Measurements from ENCODE around the gene CXCL10. TPM values are rescaled to one million over a fixed set of nuclear protein-coding genes. Genes with fewer than 3 reads are reported as not detected.
"Not testable (repeated sequence)": the region's sequence is repeated elsewhere in the genome, so short reads cannot be mapped to it uniquely, and the experiment has no call there.

The CXCL10 gene
- 0.15 TPM for total RNA-seq

GRCh38 chr4:76023389-76023788 lies at the start of gene CXCL10:
CXCL10 (minus strand) TSS chr4:76023497; CDS start chr4:76023431, 66 bp downstream.
- peak; percentile 19 for ATAC-seq
- no peak for DNase-seq (ENCODE audit: low spot score)

- DNase-seq (ENCODE audit: low spot score), result no peak
- no peak for ATAC-seq
Measured at GRCh38 chr4:76072760-76073159, 49.5 kb upstream of the CXCL10 start.

- peak; percentile 67 for DNase-seq (ENCODE audit: low spot score)
- peak; percentile 99 for ATAC-seq
Measured at GRCh38 chr4:76067652-76068286, 44.5 kb upstream of the CXCL10 start.

DNA sequence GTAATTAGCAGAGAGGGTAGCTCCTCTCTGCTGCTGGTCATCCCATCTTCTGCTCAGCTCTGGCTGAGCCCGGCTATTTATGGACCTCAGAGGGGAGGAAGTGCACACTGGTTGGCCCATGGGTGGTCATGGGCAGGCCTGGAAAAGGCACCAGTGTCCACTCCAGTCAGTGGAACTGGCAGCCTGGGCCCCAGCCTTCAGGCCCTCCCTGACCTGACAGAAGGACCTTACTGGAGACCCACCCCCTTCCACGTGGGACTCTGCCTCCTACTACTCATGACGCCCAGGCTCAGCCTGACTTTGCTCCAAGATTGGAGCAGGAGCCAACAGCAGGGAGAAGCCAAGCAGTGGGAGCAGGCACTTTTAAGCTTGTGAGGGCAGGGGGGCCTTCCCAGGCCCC lies 43.2 kb upstream of the CXCL10 start:
- DNase-seq (ENCODE audit: low spot score) (no peak), ATAC-seq (no peak)

DNA sequence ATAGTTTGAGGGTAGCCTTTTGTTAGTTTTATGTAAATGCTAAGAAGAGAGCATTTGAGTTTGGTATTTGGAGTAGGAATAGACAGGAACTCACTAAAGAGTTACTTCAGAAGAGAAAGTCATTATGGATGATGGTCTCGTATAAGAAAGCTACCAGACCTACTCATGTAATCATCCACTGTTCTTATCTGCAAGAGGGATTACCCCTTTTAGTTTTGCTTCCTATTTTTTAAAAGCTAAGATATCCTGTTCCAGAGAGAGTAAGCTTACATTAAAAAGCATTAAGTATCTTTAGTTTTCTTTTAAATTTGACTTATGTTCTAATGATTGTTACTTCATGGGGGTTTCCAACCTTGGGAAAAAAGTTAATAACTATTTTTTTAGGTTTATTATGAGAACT lies 38.7 kb upstream of the CXCL10 start:
- DNase-seq (ENCODE audit: low spot score) (no peak), ATAC-seq (no peak)

DNA sequence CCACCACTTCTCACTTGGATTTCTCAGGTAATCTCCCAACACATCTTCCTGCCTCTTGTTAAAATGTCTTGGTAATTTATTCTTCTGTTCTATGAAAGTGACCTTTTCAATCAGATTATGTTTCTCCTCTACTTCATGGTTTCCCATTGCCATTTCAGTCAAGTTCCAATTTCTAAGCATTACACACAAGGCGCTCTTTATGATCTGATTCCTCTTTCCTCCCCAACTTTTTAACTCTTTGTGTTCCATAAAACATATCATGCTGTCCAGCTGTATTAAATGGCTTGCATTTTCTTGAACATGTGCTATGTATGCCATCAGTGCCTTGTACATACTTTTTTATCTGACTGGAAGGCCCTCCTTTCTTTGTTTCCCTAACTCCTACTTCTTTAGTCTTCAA lies 38.1 kb upstream of the CXCL10 start:
- ATAC-seq (no peak), DNase-seq (ENCODE audit: low spot score) (no peak)

- DNase-seq (ENCODE audit: low spot score) (no peak), ATAC-seq (no peak)
Measured at GRCh38 chr4:76060506-76060905, 37.2 kb upstream of the CXCL10 start.

GRCh38 chr4:76059750-76060149 lies 36.5 kb upstream of the CXCL10 start:
- ATAC-seq, result no peak

DNA sequence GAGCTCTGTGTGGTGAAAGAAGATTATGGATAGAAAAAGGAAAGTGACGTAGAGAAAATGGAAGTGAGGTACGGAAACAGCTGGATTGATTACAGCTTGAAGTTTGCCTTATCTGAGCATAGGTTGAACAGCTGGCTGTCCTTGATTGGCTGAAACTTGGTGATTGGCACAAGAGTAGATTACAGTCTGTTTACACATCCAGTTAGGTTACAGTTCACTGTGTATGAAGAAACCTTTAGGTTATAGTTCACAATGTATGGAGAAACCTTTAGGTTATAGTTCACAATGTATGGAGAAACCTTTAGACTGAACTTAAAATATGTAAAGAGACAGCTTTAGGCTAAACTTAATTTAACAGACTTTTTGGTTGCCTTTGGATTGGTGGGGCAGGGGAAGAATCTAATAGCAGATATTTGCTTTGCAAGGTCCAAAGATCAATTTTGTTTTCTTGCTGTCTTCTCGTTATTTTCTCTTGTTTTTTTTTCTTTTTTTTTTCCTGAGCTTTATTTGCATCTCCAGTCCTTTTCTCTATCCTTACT lies 35.7 kb upstream of the CXCL10 start:
- ATAC-seq, result peak; percentile 78
- no peak for DNase-seq (ENCODE audit: low spot score)

More at GRCh38 chr4:76059750-76060149, 36.5 kb upstream of the CXCL10 start:
- DNase-seq (ENCODE audit: low spot score), result no peak

DNA sequence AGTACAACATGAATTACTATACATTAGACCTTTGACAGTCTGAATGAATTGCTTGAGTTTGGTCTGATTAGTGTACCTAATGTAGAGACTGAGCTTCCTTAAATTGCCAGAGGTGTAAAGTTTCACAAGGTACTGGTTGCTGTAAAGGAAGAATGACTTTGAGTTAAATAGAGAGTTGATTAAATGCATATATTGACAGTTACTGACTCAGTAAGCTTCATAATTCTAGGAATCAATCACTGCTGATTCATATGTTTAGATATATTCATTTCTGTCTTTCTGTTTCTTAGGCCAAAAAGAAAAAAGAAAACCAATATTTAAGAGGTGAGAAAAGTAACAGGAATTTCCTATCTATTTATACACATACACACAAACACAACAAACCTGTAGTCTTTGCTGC lies 35.0 kb upstream of the CXCL10 start:
- no peak for DNase-seq (ENCODE audit: low spot score)
- no peak for ATAC-seq

DNA sequence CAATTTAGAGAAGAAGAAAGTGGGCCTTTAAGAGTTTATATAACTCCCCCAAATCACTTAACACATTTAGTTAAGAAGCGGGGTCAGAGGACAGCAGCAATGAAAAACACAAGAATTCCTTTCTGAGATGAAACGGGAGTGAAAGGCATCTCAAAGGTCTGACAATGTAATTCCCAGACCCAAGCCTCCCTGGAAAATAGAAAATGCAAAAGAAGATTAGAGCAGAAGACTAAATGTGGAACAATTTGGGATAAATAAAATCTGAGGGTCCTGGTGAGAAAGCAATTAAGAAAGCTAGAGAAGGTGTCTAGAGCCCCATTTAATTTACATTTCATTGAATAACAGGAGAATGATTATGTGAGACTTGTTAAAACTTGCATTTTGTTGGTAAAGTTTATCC lies 32.1 kb upstream of the CXCL10 start:
- DNase-seq (ENCODE audit: low spot score), result no peak
- ATAC-seq, result no peak

DNA sequence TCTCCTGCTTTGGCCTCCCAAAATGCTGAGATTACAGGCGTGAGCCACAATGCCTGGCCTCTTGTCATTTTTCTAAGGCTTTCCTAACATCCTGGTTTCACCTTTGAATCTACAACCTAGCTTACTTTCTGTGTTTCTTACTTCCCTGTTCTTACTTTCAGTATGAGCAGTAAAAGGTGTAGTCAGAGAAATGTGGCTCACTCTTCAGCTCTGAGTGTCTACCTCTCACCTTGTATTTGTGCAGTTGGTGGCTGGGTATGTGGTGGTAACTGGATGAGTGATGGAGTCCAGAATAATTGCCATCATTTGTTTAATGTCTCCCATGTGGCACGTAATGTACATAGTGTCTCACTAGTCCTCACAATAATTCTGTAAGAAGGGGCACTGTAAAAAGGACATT lies 31.7 kb upstream of the CXCL10 start:
- no peak for ATAC-seq
- DNase-seq (ENCODE audit: low spot score), result no peak

- DNase-seq (ENCODE audit: low spot score) (no peak), ATAC-seq (no peak)
Measured at GRCh38 chr4:76053730-76054129, 30.4 kb upstream of the CXCL10 start.

DNA sequence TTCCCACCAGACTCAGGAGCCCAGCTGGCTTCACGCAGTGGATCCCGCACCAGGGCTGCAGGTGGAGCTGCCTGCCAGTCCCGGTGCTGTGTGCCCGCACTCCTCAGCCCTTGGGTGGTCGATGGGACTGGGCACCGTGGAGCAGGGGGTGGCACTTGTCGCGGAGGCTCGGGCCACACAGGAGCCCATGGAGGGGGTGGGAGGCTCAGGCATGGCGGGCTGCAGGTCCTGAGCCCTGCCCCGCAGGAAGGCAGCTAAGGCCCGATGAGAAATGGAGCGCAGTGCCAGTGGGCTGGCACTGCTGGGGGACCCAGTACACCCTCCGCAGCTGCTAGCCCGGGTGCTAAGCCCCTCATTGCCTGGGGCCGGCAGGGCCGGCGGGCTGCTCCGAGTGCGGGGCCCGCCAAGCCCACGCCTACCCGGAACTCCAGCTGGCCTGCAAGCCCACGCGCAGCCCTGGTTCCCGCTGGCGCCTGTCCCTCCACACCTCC lies 27.3 kb upstream of the CXCL10 start:
- ATAC-seq; DNase-seq (ENCODE audit: low spot score): not testable (repeated sequence)

DNA sequence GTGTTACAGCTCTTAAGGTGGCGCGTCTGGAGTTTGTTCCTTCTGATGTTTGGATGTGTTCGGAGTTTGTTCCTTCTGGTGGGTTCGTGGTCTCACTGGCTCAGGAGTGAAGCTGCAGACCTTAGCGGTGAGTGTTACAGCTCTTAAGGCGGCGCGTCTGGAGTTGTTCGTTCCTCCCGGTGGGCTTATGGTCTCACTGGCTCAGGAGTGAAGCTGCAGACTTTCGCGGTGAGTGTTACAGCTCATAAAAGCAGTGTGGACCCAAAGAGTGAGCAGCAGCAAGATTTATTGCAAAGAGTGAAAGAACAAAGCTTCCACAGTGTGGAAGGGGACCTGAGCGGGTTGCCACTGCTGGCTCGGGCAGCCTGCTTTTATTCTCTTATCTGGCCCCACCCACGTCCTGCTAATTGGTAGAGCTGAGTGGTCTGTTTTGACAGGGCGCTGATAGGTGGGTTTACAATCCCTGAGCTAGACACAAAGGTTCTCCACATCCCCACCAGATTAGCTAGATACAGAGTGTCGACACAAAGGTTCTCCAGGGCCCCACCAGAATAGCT lies 26.6 kb upstream of the CXCL10 start:
- ATAC-seq; DNase-seq (ENCODE audit: low spot score): not testable (repeated sequence)

GRCh38 chr4:76044686-76045085 lies 21.4 kb upstream of the CXCL10 start:
- ATAC-seq; DNase-seq (ENCODE audit: low spot score): not testable (repeated sequence)

DNA sequence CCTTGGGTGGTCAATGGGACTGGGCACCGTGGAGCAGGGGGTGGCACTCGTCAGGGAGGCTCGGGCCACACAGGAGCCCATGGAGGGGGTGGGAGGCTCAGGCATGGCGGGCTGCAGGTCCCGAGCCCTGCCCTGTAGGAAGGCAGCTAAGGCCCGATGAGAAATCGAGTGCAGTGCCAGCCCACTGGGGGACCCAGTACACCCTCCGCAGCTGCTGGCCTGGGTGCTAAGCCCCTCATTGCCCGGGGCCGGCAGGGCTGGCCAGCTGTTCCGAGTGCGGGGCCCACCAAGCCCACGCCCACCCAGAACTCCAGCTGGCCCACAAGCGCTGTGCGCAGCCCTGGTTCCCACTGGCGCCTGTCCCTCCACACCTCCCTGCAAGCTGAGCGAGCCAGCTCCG lies 20.0 kb upstream of the CXCL10 start:
- ATAC-seq, result not testable (repeated sequence)

DNA sequence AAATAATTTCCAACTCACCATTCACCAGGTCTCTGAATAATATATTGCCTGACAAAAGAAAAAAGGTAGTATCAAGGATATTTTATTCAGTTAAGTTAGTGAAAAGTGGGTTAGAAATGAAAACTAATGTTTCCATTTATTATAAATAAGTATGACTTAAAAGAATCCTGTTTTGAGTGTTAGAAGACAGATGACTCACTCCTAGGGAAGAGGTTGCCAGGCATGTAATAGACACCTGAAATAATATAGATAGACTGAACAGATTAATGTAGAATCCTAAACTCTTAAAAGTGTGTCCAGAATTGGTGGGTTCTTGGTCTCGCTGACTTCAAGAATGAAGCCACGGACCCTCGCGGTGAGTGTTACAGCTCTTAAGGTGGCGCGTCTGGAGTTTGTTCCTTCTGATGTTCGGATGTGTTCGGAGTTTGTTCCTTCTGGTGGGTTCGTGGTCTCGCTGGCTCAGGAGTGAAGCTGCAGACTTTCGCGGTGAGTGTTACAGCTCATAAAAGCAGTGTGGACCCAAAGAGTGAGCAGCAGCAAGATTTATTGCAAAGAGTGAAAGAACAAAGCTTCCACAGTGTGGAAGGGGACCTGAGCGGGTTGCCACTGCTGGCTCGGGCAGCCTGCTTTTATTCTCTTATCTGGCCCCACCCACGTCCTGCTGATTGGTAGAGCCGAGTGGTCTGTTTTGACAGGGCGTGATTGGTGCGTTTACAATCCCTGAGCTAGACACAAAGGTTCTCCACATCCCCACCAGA lies 19.1 kb upstream of the CXCL10 start:
- not testable (repeated sequence) for DNase-seq (ENCODE audit: low spot score); ATAC-seq

More for the DNA sequence above, 20.0 kb upstream of the CXCL10 start:
- not testable (repeated sequence) for DNase-seq (ENCODE audit: low spot score)

DNA sequence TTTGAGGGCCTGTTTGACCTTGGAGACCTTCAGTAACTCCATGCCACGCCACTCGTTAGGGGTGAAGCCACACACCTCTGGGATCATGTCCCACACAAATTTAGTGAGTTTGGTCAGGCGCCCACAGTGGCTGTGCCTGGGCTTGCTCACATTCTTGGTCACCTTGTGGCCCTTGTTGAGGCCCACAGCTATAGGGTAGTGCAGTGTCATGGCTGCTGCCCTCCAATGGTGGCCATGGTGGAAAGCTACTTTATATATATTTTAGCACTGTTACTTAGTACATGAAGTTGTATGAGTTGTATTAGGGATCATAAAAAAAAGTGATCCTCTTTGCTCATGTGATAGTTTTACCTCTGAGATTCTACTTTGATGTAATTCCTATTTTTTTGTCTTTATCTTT lies 13.6 kb upstream of the CXCL10 start:
- no peak for ATAC-seq
- no peak for DNase-seq (ENCODE audit: low spot score)

GRCh38 chr4:76035799-76036380 lies 12.6 kb upstream of the CXCL10 start, which contains the start of gene CXCL11:
CXCL11 (minus strand) TSS chr4:76036070; CDS start chr4:76035987, 83 bp downstream.
- no peak for ATAC-seq
- DNase-seq (ENCODE audit: low spot score), result no peak

DNA sequence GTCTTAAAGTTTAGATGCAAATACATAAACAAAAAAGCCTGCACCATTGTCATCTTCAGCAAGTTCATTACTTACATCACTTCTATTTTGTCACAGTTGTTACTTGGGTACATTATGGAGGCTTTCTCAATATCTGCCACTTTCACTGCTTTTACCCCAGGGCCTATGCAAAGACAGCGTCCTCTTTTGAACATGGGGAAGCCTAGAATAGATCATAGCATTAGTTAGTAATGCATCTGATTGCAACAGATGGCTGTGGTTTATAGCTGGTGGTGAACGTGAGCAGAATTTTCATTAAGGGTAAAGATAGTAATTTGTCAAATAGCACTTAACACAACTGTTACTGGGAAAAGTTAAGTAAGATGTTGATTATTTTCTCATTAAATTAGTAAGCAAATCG lies 11.8 kb upstream of the CXCL10 start:
- ATAC-seq (no peak), DNase-seq (ENCODE audit: low spot score) (no peak)

All from left lobe of liver (tissue), 2 donors.